Endothelial cell of umbilical vein (primary cell): ENCODE data around the gene CABCOCO1. TPM values are rescaled to one million over a fixed set of nuclear protein-coding genes. Genes with fewer than 3 reads are reported as not detected.

Source experiments
- BruUV-seq: library from RNA; stranded (reverse); fragments of 400-500 nt; replicated peaks from 2 replicates; lab custom pipeline; 2021; lab: Mats Ljungman, UMichigan
- CTCF ChIA-PET: fragments of 300-600, 350-600 bp; sonication (Branson Sonifier 250); formaldehyde crosslinking; loops from one replicate; lab custom pipeline; 2021; ENCODE audit warnings: antibody characterized with exemption, inconsistent platforms; lab: Charles Lee
- POLR2A ChIA-PET: fragments of 300-600, 350-600 bp; sonication (Branson Sonifier 250); formaldehyde crosslinking; loops from one replicate; lab custom pipeline; 2021; ENCODE audit warnings: antibody characterized with exemption, inconsistent platforms; lab: Charles Lee
- DNase-seq: peaks from one replicate; pipeline ENCODE4 v3.0.0-alpha.2; 2011; ENCODE audit warnings: low read depth, low spot score
- FAIRE-seq: peaks from 2 replicates; lab custom pipeline; 2011; peaks lifted over from hg19 to GRCh38; lab: Jason Lieb, UNC
- H2AFZ ChIP-seq: 2 replicates; pipeline ENCODE4 v1.6.0; 2012; ENCODE audit warnings: low read depth, low read length, control low read depth, inconsistent platforms
- H3K27ac ChIP-seq: 2 replicates; pipeline ENCODE4 v1.5.1; 2011; ENCODE audit warnings: low read depth, mild to moderate bottlenecking, control low read depth, low read length, moderate library complexity; ENCODE audit not compliant: insufficient read depth
- H3K27me3 ChIP-seq, 2 experiments: 2 replicates each; pipeline versions ENCODE4 v1.6.0 to v1.6.1; 2011; ENCODE audit warnings: low read length in 2 of 2, mixed read lengths in 1 of 2; ENCODE audit not compliant: control insufficient read depth in 2 of 2, insufficient read depth in 2 of 2
- H3K36me3 ChIP-seq, 2 experiments: 2 replicates in 1 of 2; 3 replicates in 1 of 2; pipeline ENCODE4 v1.5.1; 2011; ENCODE audit warnings: low read length in 2 of 2, mild to moderate bottlenecking in 1 of 2, moderate library complexity in 1 of 2; ENCODE audit not compliant: control insufficient read depth in 2 of 2, insufficient read depth in 2 of 2; ENCODE audit errors: extremely low read depth in 1 of 2
- H3K4me1 ChIP-seq: 3 replicates; pipeline ENCODE4 v1.5.1; 2011; ENCODE audit warnings: mild to moderate bottlenecking, low read length; ENCODE audit not compliant: control insufficient read depth, insufficient read depth; ENCODE audit errors: extremely low read depth
- H3K4me2 ChIP-seq: 2 replicates; pipeline ENCODE4 v1.6.1; 2011; ENCODE audit warnings: low read length, control low read depth, mixed read lengths; ENCODE audit not compliant: insufficient read depth
- H3K4me3 ChIP-seq, 3 experiments: fragments of 200-600 bp in 1 of 3; sonication (generic), shearing (Covaris generic) in 1 of 3; replicated peaks in 1 of 3; 2 replicates each; pipeline ENCODE4 v1.5.1; 2011 to 2016; ENCODE audit warnings: control low read depth in 3 of 3, low read length in 3 of 3, mild to moderate bottlenecking in 2 of 3, inconsistent platforms in 1 of 3, low read depth in 1 of 3, moderate library complexity in 1 of 3; ENCODE audit not compliant: insufficient read depth in 1 of 3
- H3K79me2 ChIP-seq: 2 replicates; pipeline ENCODE4 v1.6.0; 2012; ENCODE audit warnings: low read length, inconsistent platforms; ENCODE audit not compliant: control insufficient read depth, insufficient read depth
- H3K9ac ChIP-seq: replicated peaks from 2 replicates; pipeline ENCODE3; 2011; ENCODE audit warnings: low read length, control low read depth; ENCODE audit not compliant: insufficient read depth; ENCODE audit errors: extremely low read depth
- H3K9me1 ChIP-seq: replicated peaks from 3 replicates; pipeline ENCODE4 v1.6.0; 2011; ENCODE audit warnings: mild to moderate bottlenecking, low read length; ENCODE audit not compliant: control insufficient read depth, insufficient read depth; ENCODE audit errors: extremely low read depth
- H3K9me3 ChIP-seq: replicated peaks from 2 replicates; pipeline ENCODE4 v1.5.1; 2012; ENCODE audit warnings: low read length, inconsistent platforms; ENCODE audit not compliant: control insufficient read depth, insufficient read depth
- H4K20me1 ChIP-seq: replicated peaks from 2 replicates; pipeline ENCODE3; 2011; ENCODE audit warnings: mild to moderate bottlenecking, low read length; ENCODE audit not compliant: control insufficient read depth, insufficient read depth; ENCODE audit errors: extremely low read depth
- EZH2 ChIP-seq: IDR thresholded peaks from 2 replicates; pipeline ENCODE4 v1.6.1; 2012; ENCODE audit warnings: borderline replicate concordance, low read depth, mild to moderate bottlenecking, moderate library complexity, low read length, inconsistent platforms; ENCODE audit not compliant: severe bottlenecking
- FOS ChIP-seq: IDR thresholded peaks from 2 replicates; pipeline ENCODE4 v1.6.1; 2011; ENCODE audit warnings: mild to moderate bottlenecking, low read length, moderate library complexity, borderline replicate concordance; ENCODE audit not compliant: insufficient read depth
- GATA2 ChIP-seq: IDR thresholded peaks from 2 replicates; pipeline ENCODE4 v1.7.0; 2011; ENCODE audit warnings: low read depth, mild to moderate bottlenecking, moderate library complexity, mixed read lengths, low read length; ENCODE audit not compliant: insufficient read length, insufficient read depth
- JUN ChIP-seq: IDR thresholded peaks from 2 replicates; pipeline ENCODE4 v1.6.1; 2011; ENCODE audit warnings: borderline replicate concordance, low read depth; ENCODE audit not compliant: insufficient read length, insufficient read depth
- MYC ChIP-seq: IDR thresholded peaks from one replicate; pipeline ENCODE4 v1.6.1; 2011; ENCODE audit warnings: mild to moderate bottlenecking, low read depth, low read length
- POLR2A ChIP-seq: IDR thresholded peaks from 2 replicates; pipeline ENCODE4 v1.6.1; 2012; ENCODE audit warnings: low read depth, mild to moderate bottlenecking, control low read depth, low read length
- POLR2AphosphoS5 ChIP-seq: IDR thresholded peaks from 2 replicates; pipeline ENCODE4 v1.6.1; 2012; ENCODE audit warnings: low read depth, mild to moderate bottlenecking, control low read depth, low read length, moderate library complexity; ENCODE audit not compliant: insufficient read depth
- dilution Hi-C: fragments of 300-500 bp; cut with MboI; formaldehyde crosslinking; loops from one replicate; pipeline ENCODE4 v1.15.0; 2019; ENCODE audit warnings: low sequenced_read_pairs; ENCODE audit not compliant: extremely low pct_ligation_motif_present
- intact Hi-C: fragments of 100-400 bp; cut with micrococcal nuclease; formaldehyde crosslinking; loops from one replicate; pipeline ENCODE4 v1.10.0; 2022
- polyA plus RNA-seq, 4 experiments: library from polyadenylated mRNA; depleted of rRNA in 3 of 4; stranded (reverse) in 3 of 4; unstranded in 1 of 4; fragments of >200 nt; gene quantifications; 2 replicates each; pipeline versions ENCODE4 v1.2.1 to v1.2.3, GENCODE V29; 2011 to 2012; ENCODE audit warnings: missing spikeins in 1 of 4
- total RNA-seq: library from RNA; stranded (reverse); gene quantifications from 2 replicates; pipeline ENCODE4 v1.2.3, GENCODE V29; 2021
- TF ChIP-seq, protein P1 (sequence below), 2 donors: IDR thresholded peaks; 1 replicate in 1 of 2; 2 replicates in 1 of 2; pipeline ENCODE4 v1.5.1; 2011; ENCODE audit warnings: low read length in 2 of 2, mild to moderate bottlenecking in 2 of 2, moderate library complexity in 2 of 2, control low read depth in 1 of 2, inconsistent platforms in 1 of 2, low read depth in 1 of 2; ENCODE audit not compliant: insufficient read depth in 1 of 2; ENCODE audit errors: extremely low read depth in 1 of 2
- TF ChIP-seq, protein P2 (sequence below): IDR thresholded peaks from 2 replicates; pipeline ENCODE4 v1.6.1; 2011; ENCODE audit not compliant: insufficient read depth, insufficient read length

Gene CABCOCO1
- total and polyA plus RNA-seq, 2 donors (not counting 3 experiments of a cell fraction or from before 2014, with no cell fraction given) = 0.06 to 1.3 TPM

DNA sequence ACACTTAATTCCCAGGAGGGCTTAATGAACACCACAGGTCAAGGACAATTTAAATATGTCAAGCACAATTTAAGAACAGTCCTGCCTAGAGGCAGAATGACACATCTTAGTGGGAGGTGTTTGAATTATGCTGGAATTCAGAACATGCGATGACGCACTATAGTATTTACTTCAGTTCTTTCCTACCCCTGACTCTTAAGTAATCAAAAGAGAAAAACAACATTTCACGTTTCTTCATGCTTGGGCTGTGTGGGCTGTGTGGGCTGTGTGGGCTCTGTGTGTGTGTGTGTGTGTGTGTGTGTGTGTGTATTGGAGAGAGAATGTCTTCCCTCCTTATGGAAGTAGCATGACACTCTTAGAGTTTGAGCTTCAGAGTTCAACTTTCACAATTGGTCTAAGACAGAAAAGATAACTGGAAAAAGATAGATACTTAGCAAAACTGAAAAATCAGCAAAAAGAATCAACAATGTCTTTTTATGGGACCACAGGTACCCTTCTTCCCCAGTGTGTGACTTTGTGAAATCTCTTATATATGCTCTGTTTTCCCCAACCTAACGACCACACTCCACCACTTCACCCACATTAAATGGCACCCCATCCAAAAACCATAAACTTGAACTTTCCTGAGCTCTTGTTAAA, 33.7 kb upstream of the CABCOCO1 start:
- peaks cover 18% of the 10 kb centered on the region for H3K4me1 ChIP-seq
- no peak overlapping the region for H3K4me3 ChIP-seq
- no peaks in the 10 kb centered on the region for H3K9me3 ChIP-seq
- dilution Hi-C loops (no loop called here), intact Hi-C loops (loop anchor here (10.0 kb wide), 2 partner anchors 154 to 664 kb away; no protein-coding TSS in a partner anchor)
- FAIRE-seq (peak; percentile 62), DNase-seq (peak; percentile 55)
- H3K27me3 ChIP-seq = no peaks in the 10 kb centered on the region
- no peak overlapping the region for H3K9ac ChIP-seq
- no peaks in the 10 kb centered on the region for H4K20me1 ChIP-seq
- ChIA-PET POLR2A (no interaction called here), CTCF (interaction anchor here (1.0 to 1.1 kb wide), 2 partner anchors 14 to 15 kb away, joined by 3 read pairs; no protein-coding TSS in a partner anchor)
- BruUV-seq = TSS peak; percentile 67
- TF ChIP-seq, protein P1, sequence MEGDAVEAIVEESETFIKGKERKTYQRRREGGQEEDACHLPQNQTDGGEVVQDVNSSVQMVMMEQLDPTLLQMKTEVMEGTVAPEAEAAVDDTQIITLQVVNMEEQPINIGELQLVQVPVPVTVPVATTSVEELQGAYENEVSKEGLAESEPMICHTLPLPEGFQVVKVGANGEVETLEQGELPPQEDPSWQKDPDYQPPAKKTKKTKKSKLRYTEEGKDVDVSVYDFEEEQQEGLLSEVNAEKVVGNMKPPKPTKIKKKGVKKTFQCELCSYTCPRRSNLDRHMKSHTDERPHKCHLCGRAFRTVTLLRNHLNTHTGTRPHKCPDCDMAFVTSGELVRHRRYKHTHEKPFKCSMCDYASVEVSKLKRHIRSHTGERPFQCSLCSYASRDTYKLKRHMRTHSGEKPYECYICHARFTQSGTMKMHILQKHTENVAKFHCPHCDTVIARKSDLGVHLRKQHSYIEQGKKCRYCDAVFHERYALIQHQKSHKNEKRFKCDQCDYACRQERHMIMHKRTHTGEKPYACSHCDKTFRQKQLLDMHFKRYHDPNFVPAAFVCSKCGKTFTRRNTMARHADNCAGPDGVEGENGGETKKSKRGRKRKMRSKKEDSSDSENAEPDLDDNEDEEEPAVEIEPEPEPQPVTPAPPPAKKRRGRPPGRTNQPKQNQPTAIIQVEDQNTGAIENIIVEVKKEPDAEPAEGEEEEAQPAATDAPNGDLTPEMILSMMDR (IDR thresholded peaks at IDR 0.05; ENCODE audit: extremely low read depth in 1 of 2, insufficient read depth in 1 of 2, low read depth in 1 of 2, low read length in 2 of 2) = no peak
- TF ChIP-seq, protein P2, sequence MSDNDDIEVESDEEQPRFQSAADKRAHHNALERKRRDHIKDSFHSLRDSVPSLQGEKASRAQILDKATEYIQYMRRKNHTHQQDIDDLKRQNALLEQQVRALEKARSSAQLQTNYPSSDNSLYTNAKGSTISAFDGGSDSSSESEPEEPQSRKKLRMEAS = no peak
- no peak for TF ChIP-seq EZH2
- TF ChIP-seq FOS = peak; percentile 20
- TF ChIP-seq POLR2AphosphoS5 = no peak
- TF ChIP-seq GATA2 = no peak
- no peak for TF ChIP-seq MYC
- no peak for TF ChIP-seq POLR2A
- TF ChIP-seq JUN = peak; percentile 42
- no peaks in the 10 kb centered on the region for H3K9me1 ChIP-seq
- H3K36me3 ChIP-seq = no peaks in the 10 kb centered on the region
- no peak overlapping the region for H3K4me2 ChIP-seq
- peak overlapping the region; percentile 22 for H3K27ac ChIP-seq
- H2AFZ ChIP-seq = peak overlapping the region; percentile 20
- no peaks in the 10 kb centered on the region for H3K79me2 ChIP-seq
